ENCODE measurements around the gene UBE2H. TPM values are rescaled to one million over a fixed set of nuclear protein-coding genes. Genes with fewer than 3 reads are reported as not detected.

Gene UBE2H
- total RNA-seq, 1 experiment from 2014 or later, result 75.1 TPM

DNA sequence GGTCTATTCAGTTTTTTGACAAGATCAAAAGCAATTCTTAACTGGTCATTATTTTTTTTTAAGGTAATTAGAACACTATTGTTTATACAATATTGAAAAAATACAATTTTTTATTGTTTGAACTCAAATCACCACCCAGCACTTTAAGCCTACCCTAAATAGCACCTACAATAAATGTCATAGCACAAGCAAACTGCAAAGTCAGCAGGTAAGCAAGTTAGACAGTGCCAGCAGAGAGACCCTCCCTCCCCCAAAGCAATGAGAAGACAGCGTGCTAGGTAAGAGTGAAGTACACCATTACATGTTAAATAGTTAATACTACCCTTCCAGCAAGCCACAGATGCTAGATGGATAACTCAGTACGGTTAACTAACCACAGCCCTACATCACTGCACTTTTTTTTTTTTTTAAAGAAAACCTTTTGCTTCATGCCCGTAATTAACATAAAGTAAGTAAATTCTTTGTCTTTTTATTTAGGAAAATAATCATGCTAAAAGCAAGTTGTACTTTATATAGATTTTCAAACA is 120.0 kb downstream of the UBE2H start:
- no peak overlapping the region for H3K14ac ChIP-seq (ENCODE audit: insufficient read depth, low read length)
- TF ChIP-seq, protein P1, sequence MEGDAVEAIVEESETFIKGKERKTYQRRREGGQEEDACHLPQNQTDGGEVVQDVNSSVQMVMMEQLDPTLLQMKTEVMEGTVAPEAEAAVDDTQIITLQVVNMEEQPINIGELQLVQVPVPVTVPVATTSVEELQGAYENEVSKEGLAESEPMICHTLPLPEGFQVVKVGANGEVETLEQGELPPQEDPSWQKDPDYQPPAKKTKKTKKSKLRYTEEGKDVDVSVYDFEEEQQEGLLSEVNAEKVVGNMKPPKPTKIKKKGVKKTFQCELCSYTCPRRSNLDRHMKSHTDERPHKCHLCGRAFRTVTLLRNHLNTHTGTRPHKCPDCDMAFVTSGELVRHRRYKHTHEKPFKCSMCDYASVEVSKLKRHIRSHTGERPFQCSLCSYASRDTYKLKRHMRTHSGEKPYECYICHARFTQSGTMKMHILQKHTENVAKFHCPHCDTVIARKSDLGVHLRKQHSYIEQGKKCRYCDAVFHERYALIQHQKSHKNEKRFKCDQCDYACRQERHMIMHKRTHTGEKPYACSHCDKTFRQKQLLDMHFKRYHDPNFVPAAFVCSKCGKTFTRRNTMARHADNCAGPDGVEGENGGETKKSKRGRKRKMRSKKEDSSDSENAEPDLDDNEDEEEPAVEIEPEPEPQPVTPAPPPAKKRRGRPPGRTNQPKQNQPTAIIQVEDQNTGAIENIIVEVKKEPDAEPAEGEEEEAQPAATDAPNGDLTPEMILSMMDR (conservative IDR thresholded peaks at IDR 0.05), result no peak
- no peak overlapping the region for H2BK120ac ChIP-seq (ENCODE audit: low read depth, low read length, poor library complexity, severe bottlenecking)
- H3K9me3 ChIP-seq (ENCODE audit: control insufficient read depth, low read depth, low read length), result no peaks in the 10 kb centered on the region
- Mint-ChIP-seq H3K27ac (no peak overlapping the region), H3K27me3 (ENCODE audit: low read depth) (peaks cover 7% of the 10 kb centered on the region; the same call in 1 of the 2 replicates), H3K36me3 (ENCODE audit: insufficient read depth in 1 of 3, low read depth in 3 of 3) (peaks cover 8 to 30% (median 20%) of the 10 kb centered on the region in 3 experiments; a peak in 6 of 7 replicates), H3K4me1 (peaks cover 67 to 79% of the 10 kb centered on the region in 2 experiments), H3K9me3 (no peaks in the 10 kb centered on the region), H3K4me3 (no peak overlapping the region)
- H3K27ac ChIP-seq (ENCODE audit: insufficient read length, low read depth, low read length), result no peak overlapping the region
- H3K4me1 ChIP-seq (ENCODE audit: insufficient read depth, low read length), result peaks cover 18% of the 10 kb centered on the region
- no peak overlapping the region for H2AK5ac ChIP-seq (ENCODE audit: insufficient read length, low read length)
- H3K4me2 ChIP-seq (ENCODE audit: insufficient read depth, insufficient read length, low read length), result no peak overlapping the region
- no peak overlapping the region for H3T11ph ChIP-seq (ENCODE audit: low read length)
- no peak overlapping the region for H4K8ac ChIP-seq (replicated peaks; ENCODE audit: insufficient read length, low read depth, low read length)
- H4K20me1 ChIP-seq (ENCODE audit: control insufficient read depth, insufficient read depth, insufficient read length), result no peaks in the 10 kb centered on the region
- H2BK15ac ChIP-seq (ENCODE audit: low read depth, low read length), result no peak overlapping the region
- H3K79me1 ChIP-seq (ENCODE audit: insufficient read depth, low read depth, low read length, poor library complexity, severe bottlenecking), result no peaks in the 10 kb centered on the region
- H2BK5ac ChIP-seq (ENCODE audit: insufficient read length, low read length), result no peak overlapping the region
- no peak overlapping the region for H3K23ac ChIP-seq (ENCODE audit: insufficient read length, low read depth, low read length)
- no peak overlapping the region for H3K56ac ChIP-seq (ENCODE audit: insufficient read length, low read depth, low read length)
- H4K5ac ChIP-seq (ENCODE audit: insufficient read length, low read depth, low read length), result no peak overlapping the region
- H3K4ac ChIP-seq (ENCODE audit: low read depth, low read length), result no peak overlapping the region
- H2AFZ ChIP-seq (ENCODE audit: low read length), result no peak overlapping the region
- no peak overlapping the region for H4K91ac ChIP-seq (ENCODE audit: insufficient read length, low read depth, low read length)
- no peak overlapping the region for H3K18ac ChIP-seq (ENCODE audit: insufficient read length, low read depth, low read length)
- H2BK20ac ChIP-seq (ENCODE audit: low read depth, low read length, poor library complexity, severe bottlenecking), result no peak overlapping the region
- H2BK12ac ChIP-seq (ENCODE audit: insufficient read length, low read depth, low read length), result no peak overlapping the region
- WGBS (ENCODE audit: extremely low coverage, insufficient read length, low lambda C conversion rate), result no CpG with 5 or more reads among the region's 3 CpGs
- no peaks in the 10 kb centered on the region for H3K27me3 ChIP-seq (ENCODE audit: insufficient read depth, low read length)
- no peak overlapping the region for H3K9ac ChIP-seq (ENCODE audit: extremely low read depth, insufficient read length, low read length)
- no peaks in the 10 kb centered on the region for H3K23me2 ChIP-seq (ENCODE audit: insufficient read length, low read depth, low read length, poor library complexity, severe bottlenecking)
- 0 out of 2 replicates have a peak, but pooled peaks cover 2% of the 10 kb centered on the region for H3K79me2 ChIP-seq (ENCODE audit: insufficient read depth, low read length)
- DNase-seq, result no peak
